GM18499 (cell line): ENCODE data around the gene HDAC4.
A peak's percentile ranks its signal among the peaks of the same experiment; 100 is the strongest.
"Not testable (repeated sequence)": the region's sequence is repeated elsewhere in the genome, so short reads cannot be mapped to it uniquely, and the experiment has no call there.

ENCODE experiments used
- ATAC-seq: cut with Tn5 transposase; IDR thresholded peaks from one replicate; pipeline ENCODE4 v1.9.1; 2021; ENCODE audit warnings: moderate number of reproducible peaks; ENCODE audit not compliant: insufficient read depth, unreplicated experiment

Gene HDAC4

DNA sequence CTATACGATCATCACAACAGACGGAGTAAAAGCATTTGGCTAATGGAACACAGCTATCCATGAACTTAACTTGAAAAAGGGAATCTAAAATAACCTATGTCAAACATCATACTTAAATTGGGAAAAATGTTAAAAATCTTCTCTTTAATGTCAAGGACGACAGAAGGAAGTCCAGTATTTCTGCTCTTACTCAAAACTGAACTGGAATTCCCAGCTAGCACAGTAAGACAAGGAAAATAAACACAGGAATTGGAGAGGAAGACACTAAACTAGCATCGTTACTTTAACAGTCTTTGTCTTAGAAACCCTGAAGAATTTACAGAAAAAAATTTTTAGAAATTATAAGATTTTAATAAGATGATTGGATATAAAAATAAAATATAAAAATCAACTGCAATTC, 112.6 kb downstream of the HDAC4 start:
- no peak for ATAC-seq

DNA sequence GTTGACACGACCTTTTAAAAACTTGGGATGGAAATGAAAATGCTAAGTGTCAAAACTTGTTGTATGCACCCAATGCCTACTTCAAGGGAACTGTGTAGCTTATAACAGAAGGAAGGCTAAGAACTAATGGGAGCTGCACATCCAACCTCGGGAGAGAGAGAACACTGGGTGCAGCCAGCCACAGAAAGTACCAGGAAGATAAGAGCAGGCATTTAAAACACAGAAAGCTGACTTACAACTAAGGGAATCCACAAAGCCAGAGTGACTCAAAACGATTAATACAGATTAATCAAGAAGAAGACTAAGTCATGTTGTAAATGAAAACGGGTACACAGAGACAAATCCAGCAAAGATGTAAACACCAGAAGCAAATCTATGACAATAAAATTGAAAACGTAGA, 113.4 kb downstream of the HDAC4 start:
- no peak for ATAC-seq

DNA sequence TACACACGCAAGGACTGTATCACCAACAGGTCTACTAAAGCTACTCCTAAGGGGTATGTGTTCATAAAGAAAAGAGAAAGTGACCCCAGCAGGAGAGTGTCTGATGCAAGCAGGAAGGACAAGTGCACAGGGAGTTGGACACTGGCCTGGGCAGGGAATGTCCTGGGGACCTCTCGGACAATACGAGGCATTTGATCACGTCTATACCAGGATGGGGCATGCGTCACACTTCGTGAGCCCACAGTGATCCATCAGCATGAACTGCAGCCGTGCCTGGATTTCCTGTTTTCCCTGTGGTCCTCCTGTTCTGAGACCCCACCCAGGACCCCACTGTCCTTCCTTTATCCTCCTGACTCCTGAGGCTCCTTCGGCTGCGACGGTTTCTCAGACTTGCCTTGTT, 113.9 kb downstream of the HDAC4 start:
- ATAC-seq, result no peak

DNA sequence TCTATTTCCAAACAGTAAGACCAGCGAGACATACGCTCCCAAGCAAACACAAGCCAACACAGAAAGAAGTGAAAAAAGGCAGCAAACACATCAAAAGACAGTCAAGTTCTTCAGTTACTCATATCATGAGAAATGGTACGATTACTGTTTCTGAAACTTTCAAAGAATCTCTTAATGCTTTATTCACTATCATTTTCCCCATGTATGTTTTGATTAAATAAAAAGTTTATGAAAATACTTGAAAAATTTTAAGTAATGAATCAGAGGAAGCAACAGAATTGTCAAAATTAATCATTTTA, 114.9 kb downstream of the HDAC4 start:
- ATAC-seq, result no peak

DNA sequence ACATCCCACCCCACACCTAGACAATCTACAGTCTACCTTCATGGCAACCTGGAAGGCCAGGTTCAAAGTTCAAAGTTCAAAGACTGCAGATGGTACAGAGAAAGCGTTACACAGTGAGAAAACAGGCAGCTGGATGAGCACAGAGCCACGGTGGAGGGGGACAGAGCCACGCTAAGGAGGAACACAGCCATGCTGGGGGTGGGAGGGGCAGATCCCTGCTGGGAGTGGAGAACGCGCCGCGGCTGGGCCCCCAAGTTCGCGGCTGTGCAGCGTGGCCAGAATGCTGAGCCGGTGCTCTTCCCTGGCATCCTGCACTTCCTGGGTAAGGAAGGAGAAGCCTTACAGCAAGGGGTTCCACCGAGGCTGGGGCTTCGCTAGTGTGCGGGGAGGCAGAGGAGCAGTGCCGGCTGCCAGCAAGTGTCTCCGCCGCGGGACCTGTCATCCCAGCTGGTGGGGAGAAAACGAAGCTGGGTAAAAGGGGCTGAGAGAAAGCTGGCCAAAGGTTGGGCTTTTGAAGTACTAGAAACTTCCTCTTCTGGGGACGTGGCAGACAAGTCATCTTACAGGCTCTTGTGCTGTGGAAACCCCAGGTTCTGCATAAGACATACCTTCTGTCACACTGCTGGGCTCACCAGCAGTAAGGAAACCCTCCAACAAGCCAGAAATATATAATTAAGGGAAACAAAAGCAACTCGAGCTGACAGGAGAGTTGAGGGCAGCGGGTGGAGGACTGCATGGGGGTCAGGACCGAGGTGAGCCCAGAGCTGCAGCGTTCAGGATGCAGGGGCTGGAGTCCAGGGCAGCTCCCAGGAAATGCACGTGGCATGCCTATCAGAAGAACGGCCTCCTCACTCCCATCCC, 115.5 kb downstream of the HDAC4 start:
- ATAC-seq, result no peak

DNA sequence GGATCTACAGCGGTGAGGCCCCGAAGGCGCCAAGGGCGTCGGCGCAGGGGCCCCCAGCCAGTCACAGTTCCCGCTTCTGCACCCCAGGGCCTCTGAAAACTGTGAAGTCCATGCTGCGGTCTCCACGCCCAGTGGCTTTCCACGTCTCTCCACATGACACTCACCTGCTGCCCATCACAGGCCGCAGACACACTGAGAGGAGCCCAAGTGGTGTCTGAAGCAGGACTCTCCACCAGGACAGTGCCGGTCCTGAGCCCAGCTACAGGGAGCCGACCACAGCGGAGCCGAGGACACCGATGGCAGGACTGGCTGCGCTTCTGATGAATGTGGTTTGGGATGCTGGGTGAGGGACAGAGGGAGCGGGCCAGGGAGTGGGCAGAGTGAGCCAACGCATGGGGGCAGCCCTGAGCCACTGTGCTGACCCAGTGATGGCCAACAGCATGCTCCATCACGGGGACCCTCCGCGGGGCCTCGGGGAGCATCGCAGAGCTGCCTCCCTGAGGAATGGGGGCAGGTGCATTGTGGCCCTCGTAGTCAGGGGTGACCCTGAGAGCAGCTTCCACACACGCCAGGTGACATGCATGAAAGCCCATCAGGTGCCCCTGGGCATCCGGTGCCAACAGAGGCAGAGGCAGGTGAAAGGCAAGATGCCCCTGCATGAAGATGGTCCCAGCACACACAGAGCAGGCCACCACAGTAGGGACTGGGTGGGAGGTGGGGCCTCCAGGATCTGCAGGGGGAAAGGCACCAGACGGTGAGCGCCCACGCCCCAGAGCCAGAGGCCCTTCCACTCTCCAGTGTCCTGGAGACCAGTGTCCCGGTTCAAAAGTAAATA, 116.6 kb downstream of the HDAC4 start:
- ATAC-seq, result no peak

DNA sequence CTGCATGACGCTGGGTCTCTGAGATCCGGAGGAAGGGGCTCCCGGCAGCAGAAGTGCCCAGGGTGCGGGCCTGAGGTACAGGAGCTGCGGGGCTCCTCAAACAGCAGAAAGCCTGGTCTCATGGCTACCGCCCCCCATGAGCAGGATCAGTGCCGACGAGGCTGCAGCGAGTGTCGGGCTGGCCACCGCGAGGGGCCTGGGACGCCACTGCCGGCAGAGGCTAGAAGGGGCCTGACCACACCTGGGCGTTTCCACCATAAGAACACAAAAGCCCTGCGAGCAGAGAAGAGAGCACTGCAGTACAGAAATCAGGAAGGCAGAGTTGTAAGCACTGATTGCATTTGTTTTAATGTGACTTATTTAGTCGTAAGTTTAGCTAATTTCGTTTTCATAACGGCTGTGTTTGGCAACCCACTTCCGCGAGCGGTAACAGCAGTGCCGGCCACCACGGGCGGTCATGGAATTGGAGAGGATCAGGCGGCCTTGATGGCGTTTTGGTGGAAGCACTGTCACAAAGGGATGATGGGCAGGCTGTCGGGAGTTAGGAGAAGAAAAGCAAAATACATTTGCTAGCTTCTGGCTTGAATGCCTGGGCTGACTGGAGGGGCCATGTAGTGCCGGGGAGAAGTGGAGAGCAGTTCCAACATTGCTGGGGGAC, 117.4 kb downstream of the HDAC4 start:
- no peak for ATAC-seq

DNA sequence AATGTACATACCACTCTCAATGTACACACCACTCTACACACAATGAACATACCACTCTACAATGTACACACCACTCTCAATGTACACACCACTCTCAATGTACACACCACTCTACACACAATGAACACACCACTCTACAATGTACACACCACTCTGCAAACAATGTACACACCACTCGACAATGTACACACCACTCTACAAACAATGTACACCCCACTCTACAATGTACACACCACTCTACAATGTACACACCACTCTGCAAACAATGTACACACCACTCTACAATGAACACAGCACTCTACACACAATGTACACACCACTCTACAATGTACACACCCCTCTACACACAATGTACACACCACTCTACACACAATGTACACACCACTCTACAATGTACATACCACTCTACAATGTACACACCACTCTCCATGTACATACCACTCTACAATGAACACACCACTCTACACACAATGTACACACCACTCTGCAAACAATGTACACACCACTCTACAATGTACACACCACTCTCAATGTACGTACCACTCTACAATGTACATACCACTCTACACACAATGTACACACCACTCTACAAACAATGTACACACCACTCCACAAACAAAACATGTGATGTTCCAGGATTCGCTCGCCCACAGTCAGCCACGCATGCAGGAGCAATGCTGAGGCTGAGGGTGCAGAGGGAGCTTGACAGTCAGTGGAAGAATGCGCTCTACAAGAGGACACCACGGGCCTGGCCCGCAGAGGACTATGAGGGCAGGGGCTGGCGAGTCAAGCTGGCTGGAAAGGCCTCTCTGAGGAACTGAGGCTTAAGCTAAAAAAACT, 118.2 kb downstream of the HDAC4 start:
- no peak for ATAC-seq

DNA sequence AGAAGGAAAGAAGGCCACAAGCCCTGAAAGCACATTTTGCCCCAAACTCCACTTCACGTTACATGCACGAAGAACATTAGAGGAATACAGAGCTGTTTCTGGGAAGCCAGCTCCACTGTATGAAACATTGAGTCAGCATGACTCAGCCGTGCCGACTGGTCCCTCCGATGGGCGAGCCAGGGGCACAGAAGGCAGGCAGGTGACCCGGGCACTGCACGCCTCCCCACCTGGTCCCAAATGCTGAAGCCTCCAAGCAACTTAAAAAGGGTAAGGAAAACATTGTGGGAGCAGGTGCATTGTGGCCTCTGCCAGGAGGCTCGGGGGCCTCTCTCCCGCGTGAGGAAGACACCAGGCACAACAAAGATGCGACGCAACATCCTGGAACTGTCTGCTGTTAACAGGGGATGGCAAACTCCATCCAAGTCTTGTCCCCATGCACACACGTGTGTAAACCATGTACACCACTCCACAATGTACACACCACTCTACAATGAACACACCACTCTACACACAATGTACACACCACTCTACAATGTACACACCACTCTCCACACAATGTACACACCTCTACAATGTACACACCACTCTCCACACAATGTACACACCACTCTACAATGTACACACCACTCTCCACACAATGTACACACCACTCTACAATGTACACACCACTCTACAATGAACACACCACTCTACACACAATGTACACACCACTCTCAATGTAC, 120.4 kb downstream of the HDAC4 start:
- ATAC-seq, result not testable (repeated sequence)

DNA sequence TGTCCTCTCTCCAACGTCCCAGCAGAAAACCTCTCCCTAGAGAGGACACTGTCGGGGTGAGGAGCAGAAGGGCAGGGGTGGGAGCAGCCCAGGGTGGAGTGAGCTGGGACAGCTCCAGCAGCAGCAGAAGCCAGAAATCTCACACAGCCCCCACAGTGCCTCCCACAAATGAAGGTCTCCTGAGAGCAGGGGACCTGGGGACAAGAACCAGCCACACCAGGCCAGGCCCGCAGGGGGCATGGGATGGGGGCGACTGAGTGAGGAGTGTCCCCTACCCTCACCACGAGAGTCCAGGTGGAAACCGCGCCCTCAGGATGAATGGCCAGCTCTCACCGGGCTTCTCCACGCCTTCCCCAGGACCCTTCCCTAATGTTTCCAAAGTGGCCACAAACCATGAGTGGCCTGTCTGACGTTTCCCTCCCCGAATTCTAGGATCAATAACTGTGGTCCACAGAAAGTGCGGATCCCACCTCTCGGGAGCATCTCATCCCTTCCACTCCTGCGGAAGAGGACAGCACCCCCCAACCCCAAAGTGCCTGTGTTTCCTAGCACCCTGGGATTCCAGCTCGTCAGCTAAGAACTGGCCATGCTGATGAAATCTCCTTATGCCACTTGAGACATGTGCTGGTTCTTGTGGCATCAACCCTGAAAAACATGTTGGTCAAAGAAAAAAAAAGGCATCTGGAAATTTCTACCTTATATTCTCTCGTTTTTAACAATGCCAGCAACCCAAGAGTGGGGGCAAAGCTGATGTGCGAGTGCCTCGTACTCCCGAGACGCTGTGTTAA, 121.1 kb downstream of the HDAC4 start:
- no peak for ATAC-seq

DNA sequence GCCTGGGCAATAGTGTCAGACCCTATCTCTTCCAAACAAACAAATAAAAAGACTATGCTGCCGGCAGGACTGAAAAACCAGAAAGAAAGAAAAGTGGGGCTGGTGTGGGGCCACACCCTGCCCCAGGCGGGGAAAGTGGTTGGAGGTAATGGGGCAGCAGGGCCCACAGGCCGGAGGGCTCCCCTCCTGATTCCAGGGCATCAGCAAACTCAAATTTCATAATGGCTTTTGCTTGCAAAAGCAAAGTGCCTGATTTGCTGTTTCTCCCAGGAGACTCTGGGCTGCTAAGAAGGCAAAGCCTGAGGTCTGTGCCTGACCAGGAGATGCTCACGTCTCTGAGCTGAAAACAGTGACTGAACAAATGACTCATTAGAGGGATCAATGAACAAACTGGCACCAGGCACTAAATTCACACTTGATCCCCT, 121.9 kb downstream of the HDAC4 start:
- no peak for ATAC-seq

DNA sequence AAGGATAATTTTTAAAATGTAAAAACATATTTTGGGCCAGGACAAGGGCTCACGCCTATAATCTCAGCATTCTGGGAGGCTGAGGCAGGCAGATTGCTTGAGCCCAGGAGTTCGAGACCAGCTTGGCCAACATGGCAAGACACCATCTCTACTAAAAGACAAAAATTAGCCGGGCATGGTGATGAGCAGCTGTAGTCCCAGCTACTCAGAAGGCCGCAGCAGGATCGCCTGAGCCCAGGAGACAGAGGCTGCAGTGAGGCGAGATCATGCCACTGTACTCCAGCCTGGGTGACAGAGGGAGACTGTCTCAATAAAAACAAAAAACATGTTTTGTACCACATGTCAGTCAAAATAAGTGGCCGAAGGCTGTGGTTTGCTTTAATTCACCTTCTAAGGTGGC, 122.5 kb downstream of the HDAC4 start:
- ATAC-seq, result no peak

DNA sequence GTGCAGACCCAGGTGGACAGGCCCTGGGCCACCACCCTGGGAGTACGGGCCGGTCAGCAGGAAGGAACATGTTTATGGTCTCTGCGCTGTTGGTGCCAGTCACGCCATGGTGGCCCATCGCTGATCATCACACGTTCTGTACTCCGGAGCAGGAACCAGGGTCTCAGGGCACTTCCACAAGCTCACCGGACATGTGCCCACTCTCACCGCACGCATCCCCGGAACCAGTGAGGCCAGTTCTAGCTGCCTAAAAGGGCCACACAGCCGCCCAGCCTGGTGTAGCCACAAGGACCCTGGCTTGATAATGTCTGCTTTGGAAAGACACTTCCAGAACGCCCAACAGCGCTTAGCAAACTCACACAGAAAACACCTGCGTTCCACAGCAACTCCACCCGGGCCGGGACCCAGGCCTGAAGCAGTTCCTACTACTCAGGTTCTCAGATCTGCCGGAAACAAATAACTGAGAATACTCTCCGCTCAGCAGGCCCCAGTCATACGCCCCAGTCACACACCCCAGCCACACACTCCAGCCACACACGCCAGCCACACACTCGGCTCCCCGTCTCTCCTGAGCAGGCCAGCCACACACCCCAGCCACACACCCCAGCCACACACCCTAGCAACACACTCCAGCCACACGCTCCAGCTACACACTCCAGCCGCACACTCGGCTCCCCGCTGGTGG, 123.3 kb downstream of the HDAC4 start:
- ATAC-seq, result no peak

DNA sequence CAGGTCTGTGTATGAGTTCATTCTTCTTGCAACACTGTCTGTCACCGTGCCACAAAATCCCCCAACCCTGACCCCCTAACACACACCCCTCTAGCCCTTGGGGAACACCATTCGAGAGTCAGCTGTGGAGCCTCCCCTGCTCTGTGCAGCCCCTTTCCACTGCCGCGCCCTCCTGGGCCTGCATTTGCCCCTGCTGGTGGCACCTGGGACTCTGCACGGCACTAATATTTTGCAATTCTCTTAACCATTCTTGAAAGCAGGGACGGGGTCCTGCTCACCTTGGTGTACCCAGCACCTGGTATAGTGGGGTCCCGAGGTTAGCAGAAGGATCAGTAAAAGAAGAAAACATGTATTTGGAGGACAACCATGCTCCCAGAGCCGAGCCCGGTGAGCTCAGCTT, 124.0 kb downstream of the HDAC4 start:
- no peak for ATAC-seq

DNA sequence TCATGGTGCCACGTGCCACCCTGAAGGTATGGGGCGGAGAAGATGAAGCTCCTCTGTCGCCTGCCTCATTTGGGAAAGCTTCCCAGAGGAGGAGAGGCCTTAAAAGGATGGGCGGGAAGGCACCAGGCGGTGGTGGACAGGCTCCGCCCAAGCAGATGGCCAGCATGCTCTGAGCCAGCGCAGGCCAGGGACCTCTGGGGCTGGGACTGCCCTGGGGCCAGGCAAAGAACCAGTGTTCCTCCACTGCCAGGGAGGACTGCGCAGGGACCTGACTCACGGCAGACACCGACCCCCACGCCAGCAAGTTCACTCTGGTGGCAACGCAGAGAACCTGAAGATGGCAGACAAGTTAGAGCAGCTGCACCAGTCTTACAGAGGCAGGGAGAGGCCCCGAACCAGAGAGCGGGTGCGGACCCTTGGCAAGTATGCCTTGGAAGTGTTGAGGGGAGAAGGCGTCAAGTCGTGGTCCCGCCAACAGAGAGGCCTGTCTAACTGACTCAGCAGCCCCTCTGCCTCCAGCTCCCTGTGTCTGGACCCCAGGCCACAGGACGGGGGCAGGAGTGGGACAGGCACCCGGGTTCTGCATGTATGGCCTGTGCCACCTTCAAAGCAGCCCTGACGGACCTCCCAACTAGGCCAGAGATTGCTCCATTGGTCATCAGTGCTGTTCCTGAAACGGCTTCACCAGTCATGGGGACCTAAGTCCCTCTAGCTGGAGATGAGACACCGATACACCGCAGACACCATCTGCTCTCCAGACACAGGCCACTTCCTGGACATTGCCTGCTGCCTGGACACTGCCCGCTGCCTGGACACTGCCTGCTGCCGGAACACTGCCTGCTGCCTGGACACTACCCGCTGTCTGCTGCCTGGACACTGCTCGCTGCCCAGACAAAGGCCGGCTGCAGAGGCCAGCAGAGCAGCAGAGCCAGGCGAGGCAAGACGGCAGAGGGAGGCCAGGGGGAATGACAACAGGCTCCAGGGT, 124.7 kb downstream of the HDAC4 start:
- ATAC-seq, result no peak

DNA sequence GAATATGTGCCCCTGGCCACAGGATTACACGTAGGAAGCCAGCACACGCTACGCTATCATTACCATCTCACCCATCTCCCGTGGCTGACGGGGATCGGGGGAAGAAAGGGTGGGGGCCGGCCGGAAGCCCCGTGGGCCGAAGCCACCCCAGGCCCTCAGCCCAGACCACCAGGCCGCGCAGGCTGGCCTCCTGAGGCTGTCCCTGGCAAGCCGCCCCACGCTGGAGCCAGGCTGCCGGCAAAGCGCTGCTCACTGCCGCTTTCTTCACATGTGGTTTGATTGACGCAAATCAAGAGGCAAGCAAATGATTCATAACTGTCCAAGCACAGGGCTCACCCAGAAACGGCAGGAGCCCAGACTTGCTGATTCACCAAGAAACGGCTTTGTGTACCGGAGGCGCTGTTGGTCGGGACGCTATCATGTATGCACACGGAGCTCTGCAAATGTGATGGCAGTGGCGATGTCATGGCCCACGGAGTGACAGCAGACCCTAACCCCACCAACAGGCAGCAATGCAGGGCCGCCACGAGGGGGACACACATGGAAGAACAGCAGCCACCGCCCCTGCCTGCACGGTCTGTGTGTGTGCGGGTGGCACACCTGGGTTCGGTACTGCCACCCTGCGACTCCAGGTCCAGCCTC, 125.7 kb downstream of the HDAC4 start:
- peak; percentile 62 for ATAC-seq
